Measurements from ENCODE around the gene DCBLD1. TPM values are rescaled to one million over a fixed set of nuclear protein-coding genes. Genes with fewer than 3 reads are reported as not detected.

The DCBLD1 gene
- total and polyA plus RNA-seq, 7 donors, result 2.0 to 9.0 (median 4.0) TPM

DNA sequence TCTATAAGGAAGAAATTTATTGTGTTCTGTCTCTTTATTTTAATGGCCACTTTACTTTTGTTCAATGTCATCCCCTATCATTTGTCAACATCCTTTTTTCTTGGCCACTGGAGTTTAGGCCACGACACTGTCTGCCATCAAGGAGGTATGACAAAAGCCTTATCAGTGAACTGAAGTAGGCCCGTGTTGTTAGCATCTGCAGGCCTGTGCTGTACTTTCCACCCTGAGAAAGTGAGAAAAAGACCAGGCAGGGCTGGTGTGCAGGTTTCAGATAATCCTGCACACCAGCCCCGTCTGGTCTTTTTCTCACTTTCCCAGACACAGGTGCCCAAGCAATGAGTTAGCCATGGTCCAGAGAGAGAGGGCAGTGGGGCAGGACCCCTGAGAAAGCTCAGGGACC lies 62.2 kb downstream of the DCBLD1 start:
- WGBS, 3 donors, result 59 to 84% (median 78%) methylated on average over 3 of the region's 3 CpGs
- H3K27me3 ChIP-seq (ENCODE audit: insufficient read depth in 3 of 3, low read length in 2 of 3), result no peaks in the 10 kb centered on the region
- H3K36me3 ChIP-seq (ENCODE audit: insufficient read depth in 1 of 2, low read depth in 1 of 2), result peaks cover 4 to 37% of the 10 kb centered on the region in 2 donors
- no peaks in the 10 kb centered on the region for H3K9me3 ChIP-seq
- intact Hi-C loops (cut with DNase I), result loop anchor here in 1 of 2 donors (5.0 kb wide), 1 partner anchor 62 kb away; the partner anchor contains the start of gene DCBLD1
- DNase-seq (no peak), ATAC-seq (no peak)
- H3K4me3 ChIP-seq, result no peak overlapping the region
- TF ChIP-seq, protein P1, sequence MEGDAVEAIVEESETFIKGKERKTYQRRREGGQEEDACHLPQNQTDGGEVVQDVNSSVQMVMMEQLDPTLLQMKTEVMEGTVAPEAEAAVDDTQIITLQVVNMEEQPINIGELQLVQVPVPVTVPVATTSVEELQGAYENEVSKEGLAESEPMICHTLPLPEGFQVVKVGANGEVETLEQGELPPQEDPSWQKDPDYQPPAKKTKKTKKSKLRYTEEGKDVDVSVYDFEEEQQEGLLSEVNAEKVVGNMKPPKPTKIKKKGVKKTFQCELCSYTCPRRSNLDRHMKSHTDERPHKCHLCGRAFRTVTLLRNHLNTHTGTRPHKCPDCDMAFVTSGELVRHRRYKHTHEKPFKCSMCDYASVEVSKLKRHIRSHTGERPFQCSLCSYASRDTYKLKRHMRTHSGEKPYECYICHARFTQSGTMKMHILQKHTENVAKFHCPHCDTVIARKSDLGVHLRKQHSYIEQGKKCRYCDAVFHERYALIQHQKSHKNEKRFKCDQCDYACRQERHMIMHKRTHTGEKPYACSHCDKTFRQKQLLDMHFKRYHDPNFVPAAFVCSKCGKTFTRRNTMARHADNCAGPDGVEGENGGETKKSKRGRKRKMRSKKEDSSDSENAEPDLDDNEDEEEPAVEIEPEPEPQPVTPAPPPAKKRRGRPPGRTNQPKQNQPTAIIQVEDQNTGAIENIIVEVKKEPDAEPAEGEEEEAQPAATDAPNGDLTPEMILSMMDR (IDR thresholded peaks at IDR 0.05), result no peak
- H3K27ac ChIP-seq, result peak overlapping the region; percentile 18
- H3K4me1 ChIP-seq, result peaks cover 2% of the 10 kb centered on the region

DNA sequence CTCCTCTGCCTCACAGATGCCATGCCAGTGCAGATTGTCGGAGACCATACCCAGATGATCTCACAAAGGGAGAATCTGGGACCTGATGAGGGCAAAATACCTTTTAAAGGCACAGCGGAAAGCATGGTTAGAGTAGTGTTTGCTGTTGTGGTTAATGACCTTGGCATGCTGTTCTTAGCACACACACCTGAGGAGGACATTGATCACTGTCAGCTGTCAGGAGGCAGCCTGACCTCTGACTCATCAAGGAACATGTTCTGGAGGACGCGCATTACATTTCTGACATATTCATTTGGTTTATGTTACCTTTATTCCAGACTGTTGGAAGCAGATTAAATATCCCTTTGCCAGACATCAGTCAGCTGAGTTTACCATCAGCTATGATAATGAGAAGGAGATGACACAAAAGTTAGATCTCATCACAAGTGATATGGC lies 62.7 kb downstream of the DCBLD1 start:
- 41 to 61% (median 44%) methylated on average over 4 of the region's 4 CpGs for WGBS, 3 donors
- intact Hi-C loops (cut with DNase I), result loop anchor here in 1 of 2 donors (5.0 kb wide), 1 partner anchor 63 kb away; the partner anchor contains the start of gene DCBLD1
- Histone ChIP-seq H3K4me1 (peaks cover 2% of the 10 kb centered on the region), H3K36me3 (ENCODE audit: insufficient read depth in 1 of 2, low read depth in 1 of 2) (peaks cover 4 to 32% of the 10 kb centered on the region in 2 donors), H3K27ac (peak overlapping the region; percentile 18), H3K4me3 (no peak overlapping the region), H3K9me3 (no peaks in the 10 kb centered on the region), H3K27me3 (ENCODE audit: insufficient read depth in 3 of 3, low read length in 2 of 3) (no peaks in the 10 kb centered on the region)
- TF ChIP-seq, protein P1 (IDR thresholded peaks at IDR 0.05), result no peak
- no peak for DNase-seq
- peak; percentile 31 to 71 (median 56) for ATAC-seq

DNA sequence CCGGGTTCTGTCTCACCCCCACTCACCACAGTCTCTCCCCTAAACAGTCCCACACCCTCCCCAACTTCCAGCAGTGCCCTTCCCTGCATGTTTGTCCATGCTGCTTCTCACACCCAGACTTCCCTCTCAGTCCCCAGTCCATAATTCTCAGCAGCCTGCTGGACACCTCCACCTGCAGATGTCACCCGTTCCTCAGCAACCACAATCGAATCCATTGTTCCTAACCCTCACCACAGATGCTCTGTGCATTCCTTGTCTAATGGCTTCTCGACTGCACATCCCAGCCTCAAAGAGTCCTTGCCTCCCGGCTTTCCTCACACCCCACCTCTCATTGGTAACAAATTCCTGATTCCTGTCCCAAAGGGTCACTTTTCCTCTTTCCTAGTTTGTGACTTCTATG lies 64.2 kb downstream of the DCBLD1 start:
- no peak overlapping the region for H3K4me3 ChIP-seq
- 84 to 87% (median 86%) methylated on average over 5 of the region's 5 CpGs for WGBS, 3 donors
- TF ChIP-seq, protein P1 (IDR thresholded peaks at IDR 0.05), result no peak
- no peaks in the 10 kb centered on the region for H3K9me3 ChIP-seq
- peaks cover 4 to 17% of the 10 kb centered on the region in 2 donors for H3K36me3 ChIP-seq (ENCODE audit: insufficient read depth in 1 of 2, low read depth in 1 of 2)
- DNase-seq (no peak), ATAC-seq (no peak)
- peaks cover 2% of the 10 kb centered on the region for H3K4me1 ChIP-seq
- H3K27ac ChIP-seq, result peak overlapping the region; percentile 85
- H3K27me3 ChIP-seq (ENCODE audit: insufficient read depth in 3 of 3, low read length in 2 of 3), result no peaks in the 10 kb centered on the region
- intact Hi-C loops (cut with DNase I), result loop anchor here in 1 of 2 donors (5.0 kb wide), 1 partner anchor 64 kb away; the partner anchor contains the start of gene DCBLD1

DNA sequence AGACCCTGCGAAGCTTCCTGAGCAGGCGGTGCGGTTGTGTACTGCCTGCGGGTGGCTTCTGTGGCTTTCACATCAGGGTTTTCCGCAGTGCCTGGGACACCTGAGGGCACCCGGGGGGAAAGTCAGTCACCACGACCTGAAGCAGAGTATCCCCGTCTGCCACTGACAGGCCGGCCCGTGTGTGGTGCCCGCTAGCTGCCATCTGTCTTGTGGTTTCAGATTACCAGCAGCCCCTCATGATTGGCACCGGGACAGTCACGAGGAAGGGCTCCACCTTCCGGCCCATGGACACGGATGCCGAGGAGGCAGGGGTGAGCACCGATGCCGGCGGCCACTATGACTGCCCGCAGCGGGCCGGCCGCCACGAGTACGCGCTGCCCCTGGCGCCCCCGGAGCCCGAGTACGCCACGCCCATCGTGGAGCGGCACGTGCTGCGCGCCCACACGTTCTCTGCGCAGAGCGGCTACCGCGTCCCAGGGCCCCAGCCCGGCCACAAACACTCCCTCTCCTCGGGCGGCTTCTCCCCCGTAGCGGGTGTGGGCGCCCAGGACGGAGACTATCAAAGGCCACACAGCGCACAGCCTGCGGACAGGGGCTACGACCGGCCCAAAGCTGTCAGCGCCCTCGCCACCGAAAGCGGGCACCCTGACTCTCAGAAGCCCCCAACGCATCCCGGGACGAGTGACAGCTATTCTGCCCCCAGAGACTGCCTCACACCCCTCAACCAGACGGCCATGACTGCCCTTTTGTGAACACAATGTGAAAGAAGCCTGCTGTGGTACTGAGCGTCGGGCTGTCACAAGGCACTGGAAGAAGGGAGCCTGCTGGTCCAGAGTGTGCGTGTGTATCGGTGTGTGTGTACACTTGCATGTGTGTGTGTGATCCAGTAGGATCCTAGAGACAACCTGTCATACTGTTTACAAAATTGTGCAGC lies 65.5 kb downstream of the DCBLD1 start:
- peak overlapping the region; percentile 85 for H3K27ac ChIP-seq
- TF ChIP-seq, protein P1 (IDR thresholded peaks at IDR 0.05), result peak; percentile 9
- WGBS, 3 donors, result 18 to 26% (median 22%) methylated on average over 54 to 64 of the region's 64 CpGs
- peak overlapping the region; percentile 72 for H3K4me3 ChIP-seq
- peaks cover 3 to 10% of the 10 kb centered on the region in 2 donors for H3K36me3 ChIP-seq (ENCODE audit: insufficient read depth in 1 of 2, low read depth in 1 of 2)
- H3K4me1 ChIP-seq, result peaks cover 2% of the 10 kb centered on the region
- peak; percentile 78 to 91 for DNase-seq
- H3K27me3 ChIP-seq (ENCODE audit: insufficient read depth in 3 of 3, low read length in 2 of 3), result no peaks in the 10 kb centered on the region
- intact Hi-C loops (cut with DNase I), result loop anchor here in 1 of 2 donors (5.0 kb wide), 1 partner anchor 66 kb away; the partner anchor contains the start of gene DCBLD1
- ATAC-seq, result peak; percentile 92 to 96 (median 94)
- H3K9me3 ChIP-seq, result no peaks in the 10 kb centered on the region

Data from psoas muscle (tissue), 8 donors.